ENCODE measurements around the gene NME7. TPM values are rescaled to one million over a fixed set of nuclear protein-coding genes. Genes with fewer than 3 reads are reported as not detected.

Gene NME7
- total RNA-seq, 1 experiment from 2014 or later, result 9.0 TPM

DNA sequence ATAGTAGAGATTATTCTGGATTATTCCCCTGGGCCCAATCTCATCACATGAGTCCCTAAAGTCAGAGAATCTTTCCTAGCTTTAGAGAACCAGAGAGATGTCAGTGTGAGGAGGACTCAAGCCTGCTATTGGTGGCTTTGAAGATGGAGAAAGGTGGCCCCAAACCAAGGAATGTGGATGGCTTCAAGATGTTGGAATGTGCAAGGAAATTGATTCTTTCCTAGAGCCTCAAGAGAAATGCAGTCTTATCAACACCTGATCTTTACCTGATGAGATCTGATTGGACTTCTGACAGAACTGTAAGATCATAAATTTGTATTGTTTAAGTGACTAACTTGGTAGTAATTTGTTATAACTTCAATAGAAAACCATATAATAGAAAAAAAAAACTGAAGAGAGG is 51.0 kb downstream of the NME7 start:
- ChIA-PET CTCF (no interaction called here), POLR2A (no interaction called here)
- intact Hi-C loops (cut with micrococcal nuclease; ENCODE audit: unreplicated experiment), result no loop called here
- Histone ChIP-seq H3K27me3 (replicated peaks; ENCODE audit: control insufficient read depth, insufficient read depth, low read length) (no peaks in the 10 kb centered on the region), H3K4me3 (ENCODE audit: low read depth, low read length) (no peak overlapping the region), H3K4me1 (no peaks in the 10 kb centered on the region), H3K9me3 (no peaks in the 10 kb centered on the region), H3K36me3 (ENCODE audit: control insufficient read depth, insufficient read depth, low read length) (no peaks in the 10 kb centered on the region)
- TF ChIP-seq, protein P1, sequence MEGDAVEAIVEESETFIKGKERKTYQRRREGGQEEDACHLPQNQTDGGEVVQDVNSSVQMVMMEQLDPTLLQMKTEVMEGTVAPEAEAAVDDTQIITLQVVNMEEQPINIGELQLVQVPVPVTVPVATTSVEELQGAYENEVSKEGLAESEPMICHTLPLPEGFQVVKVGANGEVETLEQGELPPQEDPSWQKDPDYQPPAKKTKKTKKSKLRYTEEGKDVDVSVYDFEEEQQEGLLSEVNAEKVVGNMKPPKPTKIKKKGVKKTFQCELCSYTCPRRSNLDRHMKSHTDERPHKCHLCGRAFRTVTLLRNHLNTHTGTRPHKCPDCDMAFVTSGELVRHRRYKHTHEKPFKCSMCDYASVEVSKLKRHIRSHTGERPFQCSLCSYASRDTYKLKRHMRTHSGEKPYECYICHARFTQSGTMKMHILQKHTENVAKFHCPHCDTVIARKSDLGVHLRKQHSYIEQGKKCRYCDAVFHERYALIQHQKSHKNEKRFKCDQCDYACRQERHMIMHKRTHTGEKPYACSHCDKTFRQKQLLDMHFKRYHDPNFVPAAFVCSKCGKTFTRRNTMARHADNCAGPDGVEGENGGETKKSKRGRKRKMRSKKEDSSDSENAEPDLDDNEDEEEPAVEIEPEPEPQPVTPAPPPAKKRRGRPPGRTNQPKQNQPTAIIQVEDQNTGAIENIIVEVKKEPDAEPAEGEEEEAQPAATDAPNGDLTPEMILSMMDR (IDR thresholded peaks at IDR 0.05; ENCODE audit: insufficient read depth in 1 of 2, low read depth in 1 of 2, low read length in 1 of 2, severe bottlenecking in 1 of 2, unreplicated experiment in 1 of 2), result no peak
- peaks cover 8% of the 10 kb centered on the region for H3K4me1 Mint-ChIP-seq (ENCODE audit: low read depth, unreplicated experiment)
- no TSS peak for BruUV-seq (replicated peaks)
- no peak overlapping the region for H3K27ac Mint-ChIP-seq (ENCODE audit: unreplicated experiment)
- no peak overlapping the region for H3K4me3 Mint-ChIP-seq (ENCODE audit: unreplicated experiment)
- no peaks in the 10 kb centered on the region for H3K36me3 Mint-ChIP-seq (ENCODE audit: insufficient read depth, unreplicated experiment)
- H3K27me3 Mint-ChIP-seq (ENCODE audit: insufficient read depth, unreplicated experiment), result no peaks in the 10 kb centered on the region
- no peaks in the 10 kb centered on the region for H3K9me3 Mint-ChIP-seq (ENCODE audit: unreplicated experiment)
- no peak for DNase-seq

DNA sequence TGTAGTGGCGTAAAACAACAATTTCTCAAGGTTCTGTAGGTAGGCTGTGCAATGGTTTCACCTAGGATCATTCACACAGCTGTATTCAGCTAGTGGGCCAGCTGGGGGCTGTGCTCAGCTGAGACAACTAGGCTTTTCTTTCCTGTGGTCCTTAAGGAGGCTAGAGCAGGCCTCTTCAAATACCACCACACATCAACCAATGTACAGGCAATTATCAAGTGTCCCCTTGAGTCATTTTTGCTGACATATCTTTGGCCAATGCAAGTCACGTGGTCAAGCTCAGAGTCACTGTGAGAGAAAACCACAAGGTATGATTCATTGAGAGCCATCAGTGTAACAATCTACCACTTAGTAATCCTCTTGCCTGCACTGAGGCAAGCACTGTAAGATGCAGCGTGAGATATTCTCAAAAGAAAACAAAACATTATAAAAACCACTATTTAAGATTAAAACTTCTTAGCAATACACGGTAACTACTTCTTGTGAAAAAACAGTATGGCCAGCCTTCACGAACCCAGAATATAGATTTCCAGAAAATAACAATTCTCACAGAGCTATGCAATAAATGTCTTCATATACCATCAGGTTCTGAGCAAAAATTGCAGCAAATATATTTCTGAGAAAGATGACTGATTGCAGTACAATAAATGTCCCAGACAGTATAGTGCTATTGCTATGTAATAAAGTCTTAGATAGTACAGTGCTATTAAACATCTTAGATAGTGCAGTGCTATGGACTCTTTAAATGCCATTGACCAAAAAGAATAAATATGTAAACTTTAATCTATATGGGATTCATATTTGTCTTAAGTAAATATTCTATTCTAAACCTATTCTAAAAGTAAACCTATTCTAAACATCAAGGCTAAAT is 55.3 kb downstream of the NME7 start:
- H3K4me1 Mint-ChIP-seq (ENCODE audit: low read depth, unreplicated experiment), result peaks cover 9% of the 10 kb centered on the region
- ChIA-PET CTCF (interaction anchor here (0.6 kb wide), 1 partner anchor 1556 kb away, joined by 4 read pairs; no protein-coding TSS in a partner anchor), POLR2A (no interaction called here)
- TF ChIP-seq, protein P1 (IDR thresholded peaks at IDR 0.05; ENCODE audit: insufficient read depth in 1 of 2, low read depth in 1 of 2, low read length in 1 of 2, severe bottlenecking in 1 of 2, unreplicated experiment in 1 of 2), result no peak
- no peaks in the 10 kb centered on the region for H3K9me3 ChIP-seq
- no peaks in the 10 kb centered on the region for H3K36me3 ChIP-seq (ENCODE audit: control insufficient read depth, insufficient read depth, low read length)
- no peak overlapping the region for H3K4me3 ChIP-seq (ENCODE audit: low read depth, low read length)
- intact Hi-C loops (cut with micrococcal nuclease; ENCODE audit: unreplicated experiment), result no loop called here
- no peaks in the 10 kb centered on the region for H3K27me3 ChIP-seq (replicated peaks; ENCODE audit: control insufficient read depth, insufficient read depth, low read length)
- H3K27me3 Mint-ChIP-seq (ENCODE audit: insufficient read depth, unreplicated experiment), result no peaks in the 10 kb centered on the region
- H3K4me3 Mint-ChIP-seq (ENCODE audit: unreplicated experiment), result no peak overlapping the region
- H3K27ac Mint-ChIP-seq (ENCODE audit: unreplicated experiment), result no peak overlapping the region
- H3K4me1 ChIP-seq, result peaks cover 13% of the 10 kb centered on the region
- no peaks in the 10 kb centered on the region for H3K9me3 Mint-ChIP-seq (ENCODE audit: unreplicated experiment)
- DNase-seq, result no peak
- no TSS peak for BruUV-seq (replicated peaks)
- no peaks in the 10 kb centered on the region for H3K36me3 Mint-ChIP-seq (ENCODE audit: insufficient read depth, unreplicated experiment)

DNA sequence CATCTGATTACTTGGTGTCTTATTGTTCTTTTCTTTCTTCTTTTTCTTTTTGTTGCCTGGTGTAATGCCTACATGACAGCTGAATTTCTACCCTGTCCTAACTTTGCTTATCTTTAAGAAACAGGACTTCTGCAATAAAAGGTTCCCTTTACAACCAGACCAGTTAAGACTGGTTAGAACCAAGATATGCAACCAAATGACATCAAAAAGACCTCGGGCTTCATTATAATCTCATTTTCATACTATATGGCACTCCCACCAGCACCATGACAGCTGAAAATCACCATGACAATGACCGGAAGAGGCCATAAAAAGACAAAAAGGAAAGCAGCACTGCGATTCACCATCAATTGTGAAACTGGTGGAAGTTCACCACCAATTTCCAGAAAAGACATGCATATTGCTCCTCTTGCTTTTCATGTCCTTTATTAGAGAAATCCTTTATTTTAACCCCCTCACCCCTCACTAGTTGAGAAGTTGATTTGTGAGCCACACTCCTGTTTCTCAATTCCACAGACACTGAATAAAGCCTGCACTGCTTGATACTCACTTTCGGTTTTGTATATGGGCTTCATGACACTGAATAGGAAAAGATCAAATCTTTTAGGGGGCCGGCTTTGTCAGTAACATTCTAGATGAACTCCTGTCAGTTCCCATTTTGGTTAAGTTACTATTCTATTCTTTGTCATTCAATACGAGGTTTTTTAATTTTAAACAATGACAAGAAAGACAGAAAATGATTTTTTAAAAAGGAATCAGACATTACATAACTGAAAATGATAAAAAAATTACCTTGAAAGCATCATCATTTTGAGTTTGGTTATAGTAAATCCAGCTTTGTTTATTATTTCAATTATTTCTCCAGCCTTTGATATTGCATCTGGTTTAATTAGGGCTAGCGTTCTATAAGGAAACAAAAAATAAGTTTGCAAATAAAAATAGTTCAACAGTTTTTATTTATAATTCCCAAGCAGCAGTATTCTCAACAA is 58.1 kb downstream of the NME7 start:
- Histone ChIP-seq H3K4me3 (ENCODE audit: low read depth, low read length) (no peak overlapping the region), H3K27me3 (replicated peaks; ENCODE audit: control insufficient read depth, insufficient read depth, low read length) (no peaks in the 10 kb centered on the region), H3K9me3 (no peaks in the 10 kb centered on the region), H3K36me3 (ENCODE audit: control insufficient read depth, insufficient read depth, low read length) (no peaks in the 10 kb centered on the region), H3K4me1 (peaks cover 13% of the 10 kb centered on the region)
- Mint-ChIP-seq H3K27me3 (ENCODE audit: insufficient read depth, unreplicated experiment) (no peaks in the 10 kb centered on the region), H3K9me3 (ENCODE audit: unreplicated experiment) (no peaks in the 10 kb centered on the region), H3K4me1 (ENCODE audit: low read depth, unreplicated experiment) (peaks cover 9% of the 10 kb centered on the region), H3K36me3 (ENCODE audit: insufficient read depth, unreplicated experiment) (no peaks in the 10 kb centered on the region), H3K4me3 (ENCODE audit: unreplicated experiment) (no peak overlapping the region), H3K27ac (ENCODE audit: unreplicated experiment) (no peak overlapping the region)
- ChIA-PET CTCF (no interaction called here), POLR2A (no interaction called here)
- intact Hi-C loops (cut with micrococcal nuclease; ENCODE audit: unreplicated experiment), result no loop called here
- DNase-seq, result no peak
- no TSS peak for BruUV-seq (replicated peaks)
- TF ChIP-seq, protein P1 (IDR thresholded peaks at IDR 0.05; ENCODE audit: insufficient read depth in 1 of 2, low read depth in 1 of 2, low read length in 1 of 2, severe bottlenecking in 1 of 2, unreplicated experiment in 1 of 2), result no peak
